ENCODE data around the gene CCDC24. TPM values are rescaled to one million over a fixed set of nuclear protein-coding genes. Genes with fewer than 3 reads are reported as not detected.

CCDC24 gene
- total RNA-seq, result 1 to 10 TPM; 1.6 to 6.1 (median 2.7) TPM

- intact Hi-C loops (cut with DNase I; ENCODE audit: low total_unique reads), result no loop called here
- WGBS, 2 donors, result 0 to 3% methylated on average over 26 to 64 of the region's 66 CpGs
- peak; percentile 76 to 97 for DNase-seq (ENCODE audit: low spot score in 2 of 2)
Observed at GRCh38 chr1:43991476-43992231, at the start of gene CCDC24. Gene CCDC24, plus strand, starts transcription at chr1:43991599. Its CDS starts 280 bp downstream, at chr1:43991879.

GRCh38 chr1:43942411-43942810, 49.0 kb upstream of the CCDC24 start:
- no peak for TF ChIP-seq POLR2A (IDR thresholded peaks at IDR 0.05)
- no peak for TF ChIP-seq CTCF (IDR thresholded peaks at IDR 0.05)
- no peak overlapping the region for H3K4me3 ChIP-seq (ENCODE audit: low read depth, poor library complexity, severe bottlenecking)
- 91 to 97% methylated on average over 3 of the region's 3 CpGs for WGBS, 2 donors
- DNase-seq (ENCODE audit: low spot score in 2 of 2), result no peak
- intact Hi-C loops (cut with DNase I; ENCODE audit: low total_unique reads), result no loop called here

More at GRCh38 chr1:43991476-43992231, at the start of gene CCDC24:
- H3K4me3 ChIP-seq (ENCODE audit: low read depth, poor library complexity, severe bottlenecking), result peak within 1 kb of the TSS; percentile 26
- no peak for TF ChIP-seq CTCF (IDR thresholded peaks at IDR 0.05)
- no peak for TF ChIP-seq POLR2A (IDR thresholded peaks at IDR 0.05)

- no peak for TF ChIP-seq POLR2A (IDR thresholded peaks at IDR 0.05)
- TF ChIP-seq CTCF (IDR thresholded peaks at IDR 0.05), result no peak
- intact Hi-C loops (cut with DNase I; ENCODE audit: low total_unique reads), result no loop called here
- WGBS, 2 donors, result 87 to 97% methylated on average over 1 of the region's 1 CpG
- no peak for DNase-seq (ENCODE audit: low spot score in 2 of 2)
- H3K4me3 ChIP-seq (ENCODE audit: low read depth, poor library complexity, severe bottlenecking), result no peak overlapping the region
Observed at GRCh38 chr1:43944860-43945259, 46.5 kb upstream of the CCDC24 start.

GRCh38 chr1:43945674-43946235, 45.6 kb upstream of the CCDC24 start:
- intact Hi-C loops (cut with DNase I; ENCODE audit: low total_unique reads), result no loop called here
- peak overlapping the region; percentile 55 for H3K4me3 ChIP-seq (ENCODE audit: low read depth, poor library complexity, severe bottlenecking)
- WGBS, 2 donors, result 4 to 8% methylated on average over 3 of the region's 3 CpGs
- no peak for TF ChIP-seq POLR2A (IDR thresholded peaks at IDR 0.05)
- TF ChIP-seq CTCF (IDR thresholded peaks at IDR 0.05), result no peak
- DNase-seq (ENCODE audit: low spot score in 2 of 2), result no peak

GRCh38 chr1:43946236-43947060, 45.0 kb upstream of the CCDC24 start, which contains the start of gene IPO13:
Gene IPO13, plus strand, starts transcription at chr1:43946950. Its CDS starts 651 bp downstream, at chr1:43947601.
- peak; percentile 93 to 99 for DNase-seq (ENCODE audit: low spot score in 2 of 2)
- WGBS, 2 donors, result 0 to 1% methylated on average over 53 to 61 of the region's 74 CpGs
- TF ChIP-seq POLR2A (IDR thresholded peaks at IDR 0.05) (no peak), CTCF (IDR thresholded peaks at IDR 0.05) (no peak)
- intact Hi-C loops (cut with DNase I; ENCODE audit: low total_unique reads), result no loop called here
- H3K4me3 ChIP-seq (ENCODE audit: low read depth, poor library complexity, severe bottlenecking), result peak within 1 kb of the TSS; percentile 74
